NCI-H1092 (cell line): ENCODE data around the gene FAM180A.
"Not testable (repeated sequence)": the region's sequence is repeated elsewhere in the genome, so short reads cannot be mapped to it uniquely, and the experiment has no call there.

ENCODE experiments used
- DNase-seq: peaks from one replicate; lab custom pipeline; 2025; lab: John Stamatoyannopoulos, UW

The FAM180A gene

DNA sequence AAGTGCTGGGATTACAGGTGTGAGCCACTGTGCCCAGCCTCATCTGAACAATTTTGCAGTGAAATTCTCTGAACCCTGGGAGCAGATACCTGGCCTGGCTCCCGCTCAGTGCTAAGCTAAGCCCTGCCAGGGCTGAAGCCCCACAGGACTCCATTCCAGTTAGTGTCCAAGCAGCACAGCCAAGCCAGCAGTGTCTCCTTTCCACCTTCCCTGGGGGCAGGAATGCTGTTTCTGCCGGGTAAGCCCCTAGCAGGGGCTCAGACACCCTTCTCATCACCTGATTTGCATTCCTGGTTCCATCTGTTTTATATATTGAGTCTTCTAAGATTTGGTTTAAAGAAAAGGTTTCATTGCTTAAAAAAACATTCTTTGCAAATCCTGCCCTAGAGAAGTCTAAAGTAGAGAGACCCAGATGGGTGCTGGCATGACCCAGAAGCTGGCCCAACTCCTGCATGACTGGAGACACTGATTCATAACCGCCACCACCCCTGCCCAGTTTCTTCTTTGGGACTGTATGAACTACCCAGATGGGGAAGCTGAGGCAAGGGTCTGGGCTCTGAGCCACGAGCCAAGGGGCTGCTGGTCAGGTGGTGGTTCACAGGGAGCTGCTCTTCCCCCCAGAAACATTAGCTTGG is 34.7 kb downstream of the FAM180A start:
- DNase-seq: no peak

DNA sequence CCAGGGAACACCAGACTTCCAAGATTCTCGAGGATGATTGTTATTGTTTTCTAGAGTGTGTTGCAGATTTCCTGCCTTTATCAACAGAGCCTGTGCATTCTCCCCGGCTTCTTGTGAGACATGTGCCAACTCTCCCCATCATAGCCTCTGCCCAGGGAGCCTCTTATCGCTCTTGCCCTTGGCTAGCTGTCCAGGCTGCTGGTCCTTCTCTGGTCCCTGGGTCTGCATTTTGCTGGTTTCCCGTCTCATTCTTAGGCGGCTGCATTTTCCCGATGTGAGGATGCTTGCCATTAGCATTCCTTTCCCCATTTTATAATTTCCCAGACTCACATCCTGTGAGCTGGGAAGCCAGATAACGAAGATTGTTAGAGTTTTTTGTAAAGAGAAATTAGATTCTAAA is 35.8 kb downstream of the FAM180A start:
- no peak for DNase-seq

DNA sequence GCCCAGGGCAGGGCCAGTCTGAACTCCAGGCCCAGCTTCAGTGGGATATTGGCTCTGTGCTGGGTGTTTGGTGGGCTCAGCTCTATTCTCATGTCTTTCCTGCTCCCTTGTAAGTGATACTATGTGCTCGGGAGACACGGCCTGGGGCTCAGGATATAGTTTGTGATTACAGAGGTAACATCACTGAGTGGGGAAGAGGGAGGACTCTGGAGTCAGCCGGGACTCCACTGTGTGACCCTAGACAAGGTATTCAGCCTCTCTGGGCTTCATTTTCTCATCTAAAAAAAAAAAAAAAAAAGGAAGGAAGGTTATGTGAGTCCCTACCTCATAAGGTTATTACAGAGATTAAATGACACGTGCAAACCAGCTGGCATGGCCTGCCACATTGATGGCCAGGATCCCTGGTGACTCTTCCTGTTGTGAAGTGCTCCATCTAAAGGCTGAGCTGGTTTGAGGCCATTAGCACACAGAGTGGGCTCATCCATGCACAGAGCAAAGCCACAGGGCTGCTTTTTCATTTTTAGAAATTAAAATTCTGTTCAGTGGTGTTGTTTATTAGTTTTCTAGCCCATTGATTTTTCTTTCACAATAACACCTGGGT is 36.3 kb downstream of the FAM180A start:
- peak; percentile 17 for DNase-seq

DNA sequence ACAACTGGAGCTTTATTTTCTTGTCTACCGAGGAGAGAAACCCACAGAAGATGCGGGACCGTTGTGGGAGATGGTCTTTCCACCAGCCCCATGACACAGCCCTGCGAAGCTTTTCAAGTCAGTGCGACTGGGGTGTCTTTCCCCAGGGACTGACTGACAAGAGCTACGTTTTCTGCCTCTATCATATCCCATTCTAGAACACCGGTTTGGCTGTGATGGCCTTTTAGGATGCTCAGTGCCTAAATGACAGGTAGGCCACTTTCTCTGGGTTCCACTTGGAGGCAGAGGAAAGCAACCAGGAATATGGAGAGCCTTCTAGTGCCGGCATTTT is 37.5 kb downstream of the FAM180A start:
- DNase-seq: no peak

DNA sequence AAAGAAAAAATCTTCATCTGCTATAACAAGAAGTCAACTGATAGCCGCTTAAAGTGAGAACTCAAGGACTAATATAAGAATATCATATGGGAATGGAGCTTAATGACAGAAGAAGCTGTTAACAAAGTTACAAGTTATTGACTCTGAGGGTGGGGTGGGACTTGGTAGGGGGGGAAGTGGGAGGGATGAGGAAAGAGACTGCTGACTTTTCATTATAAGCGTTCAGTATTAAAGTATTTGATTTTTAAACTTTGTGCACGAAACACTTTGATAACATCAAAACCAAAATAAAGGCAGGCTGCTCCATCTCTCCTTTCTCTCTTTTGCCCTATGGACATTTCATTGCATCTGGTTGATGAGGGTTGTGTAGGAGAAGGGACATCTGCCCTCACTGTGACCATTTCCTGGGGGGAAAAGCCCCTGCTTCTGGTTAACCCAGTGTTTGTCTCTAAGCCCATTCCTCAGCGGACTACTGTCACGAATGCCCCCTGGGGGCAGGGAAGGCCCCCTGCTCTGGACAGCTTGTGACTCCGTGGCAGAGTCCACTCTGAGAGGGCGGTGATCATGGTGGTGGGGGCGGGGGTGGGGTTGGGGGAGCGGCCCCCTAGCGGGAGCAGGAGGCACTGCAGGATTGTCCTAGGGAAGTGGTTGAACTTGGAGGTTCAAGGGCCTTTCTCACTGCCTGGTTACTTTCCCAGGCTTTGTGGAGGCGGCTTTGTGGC is 38.0 kb downstream of the FAM180A start:
- DNase-seq: no peak

DNA sequence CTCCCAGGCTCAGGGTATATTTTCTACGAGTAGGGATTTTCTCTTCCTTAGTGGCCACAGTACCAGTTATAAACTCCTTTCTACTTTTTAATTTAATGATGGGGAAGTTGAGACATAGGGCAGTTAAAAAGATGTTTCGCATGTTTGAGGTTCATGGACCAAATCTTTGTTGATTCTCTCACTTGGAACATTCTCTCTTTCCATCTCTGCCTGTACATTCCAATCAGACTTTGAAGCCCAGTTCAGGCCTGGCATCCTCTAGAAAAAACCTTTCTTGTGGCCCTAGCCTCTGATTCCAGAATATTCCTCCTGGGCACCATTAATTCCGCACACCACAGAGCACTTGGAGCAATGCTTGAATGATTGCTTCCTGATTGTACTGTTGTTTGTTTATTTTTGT is 39.1 kb downstream of the FAM180A start:
- DNase-seq: no peak

DNA sequence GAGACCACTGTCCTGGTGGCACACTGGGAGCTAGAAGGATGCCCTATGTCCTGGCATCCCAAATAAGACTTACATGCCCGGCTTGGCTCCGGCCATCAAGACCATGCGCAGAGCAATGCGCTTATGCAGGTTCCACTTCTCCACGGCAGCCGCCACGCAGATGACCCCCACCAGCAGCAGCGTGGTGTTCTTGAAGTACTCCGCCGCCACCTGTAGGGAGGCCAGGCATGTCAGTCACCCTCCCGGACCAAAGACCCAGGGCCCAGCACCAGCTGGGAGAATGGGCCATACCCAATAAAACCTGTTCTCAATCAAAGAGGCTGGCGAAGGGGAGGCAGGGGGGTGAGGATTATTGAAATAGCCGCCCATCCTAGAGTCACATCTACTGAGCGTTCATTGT is 40.6 kb downstream of the FAM180A start:
- DNase-seq: no peak

DNA sequence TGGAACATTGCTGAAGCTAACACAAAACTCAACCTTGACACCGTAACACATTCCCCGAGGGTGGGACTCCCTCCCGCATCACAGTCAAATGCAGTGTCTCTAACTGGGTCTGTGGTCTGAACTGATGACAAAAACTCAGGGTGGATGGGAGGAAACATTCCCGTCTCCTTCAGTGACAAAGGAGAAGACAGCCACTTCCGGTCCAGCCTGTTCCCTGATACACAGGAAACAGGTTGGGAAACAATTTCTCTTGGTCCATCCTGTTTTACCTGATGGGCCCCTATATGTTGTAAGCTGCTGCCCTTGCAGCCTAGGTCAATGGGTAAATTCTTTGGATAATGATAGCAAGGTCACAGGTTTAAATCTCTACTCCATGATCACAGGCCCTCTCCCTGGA is 41.0 kb downstream of the FAM180A start:
- no peak for DNase-seq

DNA sequence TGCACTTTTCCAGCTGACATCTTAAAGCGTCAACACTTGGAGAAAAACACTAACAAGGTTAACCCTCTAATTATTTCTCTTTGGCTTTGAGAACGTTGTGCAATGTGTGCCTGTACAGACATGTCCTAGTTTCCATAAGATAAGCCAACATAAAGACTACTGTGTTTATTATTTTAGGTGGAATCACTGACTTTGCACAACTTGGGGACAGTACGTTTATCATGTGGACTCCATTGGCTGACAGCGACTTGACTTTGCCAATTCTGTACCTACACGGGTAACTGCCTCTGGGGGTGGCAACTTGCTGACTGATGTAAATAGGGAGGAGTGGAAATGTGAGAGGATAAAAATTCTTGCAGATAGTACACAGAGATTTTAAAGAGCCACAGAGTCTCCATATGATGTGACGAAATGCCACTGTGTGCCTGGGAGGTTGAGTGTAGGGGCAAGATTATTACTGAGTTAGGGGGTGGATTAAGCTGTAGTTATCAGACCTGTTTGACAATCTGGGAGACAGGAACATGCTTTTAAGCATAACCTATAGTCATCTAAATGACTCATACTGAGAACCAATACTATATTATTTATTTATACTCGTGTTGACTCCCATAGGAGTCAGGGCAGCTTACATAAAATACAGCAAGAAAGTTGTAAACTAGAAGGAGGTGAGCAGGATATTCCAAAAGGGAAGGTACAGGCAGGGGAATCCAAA is 41.6 kb downstream of the FAM180A start:
- DNase-seq: no peak

DNA sequence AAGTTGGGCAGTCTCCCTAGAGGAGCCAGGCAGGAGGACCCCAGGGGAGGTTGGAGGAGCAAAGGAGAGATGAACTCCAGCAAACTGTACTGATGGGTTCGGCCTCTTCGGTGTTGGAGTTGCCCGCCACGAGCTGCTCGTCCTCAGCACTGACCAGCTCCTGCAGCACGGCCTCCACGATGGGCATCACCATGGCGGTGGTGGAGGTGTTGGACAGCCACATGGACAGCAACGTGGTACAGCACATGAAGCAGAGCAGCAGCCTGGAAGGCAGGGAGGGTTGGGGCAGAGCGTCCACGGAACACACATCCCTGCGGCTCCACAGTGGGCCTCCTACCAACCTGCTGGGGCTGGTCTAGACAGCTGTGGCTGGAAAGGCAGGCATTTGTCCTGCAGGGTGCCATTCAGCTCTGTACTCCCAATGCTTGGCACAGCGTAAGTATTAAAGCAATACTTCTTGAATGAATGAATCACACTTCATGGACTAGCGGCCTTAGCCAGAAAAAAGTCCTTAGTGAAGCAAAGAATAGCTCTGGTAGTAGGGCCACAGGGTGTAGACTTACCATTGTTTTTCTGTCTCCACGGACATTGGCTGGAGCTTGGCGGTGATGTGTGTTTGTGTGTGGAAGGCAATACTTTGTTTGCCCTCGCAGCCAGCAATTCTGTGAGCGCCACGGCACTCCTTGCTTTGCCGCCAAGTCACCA is 42.4 kb downstream of the FAM180A start:
- no peak for DNase-seq

DNA sequence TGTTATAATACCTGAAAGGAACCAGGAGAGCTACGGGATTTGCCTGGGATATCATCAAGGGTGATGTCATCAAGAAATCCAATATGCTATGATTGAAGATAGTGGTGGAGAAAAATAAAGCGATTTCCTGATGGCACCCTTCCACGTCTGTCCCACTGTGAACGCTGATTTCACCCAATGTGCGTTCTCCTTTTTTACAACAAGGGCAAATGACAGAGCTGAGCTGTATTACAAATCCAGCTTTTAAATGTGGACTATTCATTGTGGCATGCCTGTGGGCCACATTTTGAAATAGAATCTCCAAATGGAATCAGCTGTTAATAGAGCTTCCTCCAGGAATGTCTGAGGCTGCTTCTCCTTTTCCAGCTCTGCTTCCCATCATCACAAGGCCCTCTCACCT is 43.9 kb downstream of the FAM180A start:
- DNase-seq: no peak

DNA sequence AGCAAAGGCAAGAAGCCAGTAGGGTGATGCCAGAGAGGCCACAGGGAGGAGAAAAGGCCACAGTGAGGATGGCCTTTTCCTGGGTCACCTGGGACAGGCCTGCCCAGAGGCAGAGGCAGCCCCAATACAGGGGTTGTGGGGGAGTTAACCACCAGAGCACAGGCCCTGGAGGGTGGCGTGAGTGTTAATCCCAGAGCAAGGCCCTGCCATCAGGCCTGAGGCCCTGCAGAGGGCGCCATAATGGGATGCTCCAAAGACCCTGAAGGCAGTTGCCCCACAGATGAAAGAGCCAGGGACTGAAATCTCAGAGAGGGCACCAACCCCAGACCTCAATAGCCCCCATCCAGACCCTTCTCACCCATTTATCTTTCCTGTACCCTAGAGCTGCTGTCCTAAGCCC is 44.5 kb downstream of the FAM180A start:
- no peak for DNase-seq

DNA sequence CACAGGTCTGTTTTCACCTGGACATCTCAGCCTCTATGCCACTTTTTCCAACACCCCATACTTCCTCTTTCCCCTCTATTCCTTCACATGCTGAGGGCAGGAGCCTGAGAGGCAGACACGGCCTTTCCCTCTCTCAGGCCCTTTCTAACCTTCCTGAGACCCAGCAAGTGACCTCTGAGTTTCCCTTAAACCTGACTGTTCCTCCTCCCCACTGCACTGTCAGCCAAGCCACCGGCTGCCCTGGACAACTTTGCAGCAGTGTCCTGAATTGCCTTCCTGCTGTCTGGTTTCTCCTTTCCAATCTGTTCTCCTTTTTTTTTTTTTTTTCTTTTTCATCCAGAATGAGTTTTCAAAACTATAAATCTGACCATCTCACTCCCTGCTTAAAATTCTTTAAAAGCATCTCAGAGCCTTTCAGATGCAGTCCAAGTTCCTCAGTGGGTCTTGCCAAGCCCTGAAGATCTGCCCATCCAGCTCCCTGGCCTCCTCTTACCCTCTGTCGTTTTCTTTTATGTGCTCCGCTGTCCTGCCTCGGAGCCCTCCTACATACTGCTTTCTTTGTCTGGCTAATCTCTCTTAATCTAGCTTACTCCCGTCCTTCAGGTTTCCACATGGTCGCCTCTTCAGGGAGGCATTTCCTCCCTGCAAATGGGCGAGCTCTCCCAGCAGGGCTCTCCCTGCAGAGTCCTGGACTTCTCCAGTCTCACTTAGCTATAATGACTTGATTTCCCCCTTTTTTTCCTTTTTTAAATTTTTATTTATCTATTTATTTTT is 51.1 kb downstream of the FAM180A start:
- no peak for DNase-seq

DNA sequence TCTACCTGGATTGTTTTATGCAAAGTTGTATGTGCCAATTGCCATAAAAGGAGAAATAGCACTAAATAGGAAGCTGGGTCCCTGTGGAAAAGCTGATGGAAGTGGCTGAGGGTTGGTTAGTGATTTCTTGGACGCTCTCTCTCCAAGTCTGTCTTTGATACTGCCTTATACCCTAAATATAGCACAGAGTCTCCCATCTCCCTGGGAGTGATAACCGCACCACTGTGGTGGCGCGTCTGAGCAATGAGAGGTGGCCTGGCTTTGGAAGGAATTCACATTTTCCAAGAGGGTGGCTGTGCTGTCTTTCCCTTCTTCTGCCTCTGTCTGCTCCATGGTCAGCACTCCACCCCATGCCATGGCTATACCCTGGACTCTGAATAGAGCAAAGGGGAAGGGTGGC is 55.1 kb downstream of the FAM180A start:
- no peak for DNase-seq

DNA sequence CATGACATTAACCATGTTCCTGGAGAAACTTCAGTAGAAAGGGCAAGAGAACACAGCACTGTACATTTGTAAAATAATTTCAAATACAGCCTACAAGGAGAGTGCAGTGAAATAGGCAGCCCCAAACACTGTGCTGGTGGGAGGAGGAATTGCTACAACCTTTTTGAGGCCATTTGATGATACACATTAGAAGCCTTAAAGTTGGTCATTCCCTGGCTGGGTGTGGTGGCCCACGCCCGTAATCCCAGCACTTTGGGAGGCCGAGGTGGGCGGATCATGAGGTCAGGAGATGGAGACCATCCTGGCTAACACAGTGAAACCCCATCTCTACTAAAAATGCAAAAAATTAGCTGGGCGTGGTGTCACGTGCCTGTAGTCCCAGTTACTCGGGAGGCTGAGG is 56.0 kb downstream of the FAM180A start:
- not testable (repeated sequence) for DNase-seq

DNA sequence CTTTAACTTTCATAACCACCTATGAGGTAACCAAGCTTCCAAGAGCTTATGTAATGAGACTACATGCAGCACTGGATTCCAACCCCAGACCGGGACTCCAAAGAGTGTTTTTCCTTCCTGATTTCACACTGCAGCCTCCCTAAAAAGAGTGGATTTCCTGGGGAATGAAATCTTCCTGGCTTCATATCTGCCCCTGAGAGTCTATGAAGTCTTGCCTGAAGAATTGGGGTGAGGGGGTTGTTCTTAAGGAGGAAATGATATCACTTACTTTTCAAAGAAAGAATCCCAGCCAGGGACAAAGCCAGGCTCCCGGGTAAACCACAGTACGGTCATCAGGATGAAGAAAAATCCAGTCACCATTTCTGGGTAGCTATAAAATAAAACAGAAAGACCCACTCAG is 56.6 kb downstream of the FAM180A start:
- DNase-seq: no peak

DNA sequence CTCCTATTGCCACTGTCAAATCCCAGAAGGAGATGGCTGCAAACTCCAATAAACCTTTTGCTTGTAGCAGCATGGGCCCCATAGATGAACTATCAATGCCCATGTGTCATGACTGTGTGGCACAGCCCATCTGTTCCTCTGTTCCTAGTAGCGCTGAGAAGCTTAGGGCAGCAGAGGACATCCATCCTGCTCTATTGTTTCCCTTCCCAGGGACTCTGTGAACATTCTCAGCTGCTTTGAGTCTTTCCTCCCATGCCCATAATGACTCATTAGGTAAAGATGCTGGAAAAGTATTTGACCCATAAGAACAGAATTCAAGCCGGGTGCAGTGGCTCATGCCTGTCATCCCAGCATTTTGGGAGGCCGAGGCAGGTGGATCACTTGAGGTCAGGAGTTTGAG is 58.0 kb downstream of the FAM180A start:
- DNase-seq: no peak

DNA sequence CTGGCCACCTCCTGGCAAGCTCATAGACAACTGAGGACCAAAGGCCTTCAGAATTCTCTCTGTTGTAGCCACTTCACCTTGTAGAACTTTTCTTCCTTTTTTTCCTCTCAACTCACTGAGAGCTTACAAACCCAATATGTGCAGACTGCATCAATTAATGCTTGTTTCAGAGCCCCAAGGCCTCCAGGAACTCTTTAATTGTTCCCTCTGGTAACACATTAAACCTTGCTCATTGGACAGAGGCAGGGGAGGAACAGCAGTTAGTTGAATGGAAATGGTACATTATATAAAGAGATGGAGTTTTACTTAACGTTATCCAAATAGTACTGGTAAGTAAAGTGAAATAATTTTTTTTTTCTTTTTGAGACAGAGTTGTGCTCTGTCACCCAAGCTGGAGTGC is 61.1 kb downstream of the FAM180A start:
- DNase-seq: no peak

DNA sequence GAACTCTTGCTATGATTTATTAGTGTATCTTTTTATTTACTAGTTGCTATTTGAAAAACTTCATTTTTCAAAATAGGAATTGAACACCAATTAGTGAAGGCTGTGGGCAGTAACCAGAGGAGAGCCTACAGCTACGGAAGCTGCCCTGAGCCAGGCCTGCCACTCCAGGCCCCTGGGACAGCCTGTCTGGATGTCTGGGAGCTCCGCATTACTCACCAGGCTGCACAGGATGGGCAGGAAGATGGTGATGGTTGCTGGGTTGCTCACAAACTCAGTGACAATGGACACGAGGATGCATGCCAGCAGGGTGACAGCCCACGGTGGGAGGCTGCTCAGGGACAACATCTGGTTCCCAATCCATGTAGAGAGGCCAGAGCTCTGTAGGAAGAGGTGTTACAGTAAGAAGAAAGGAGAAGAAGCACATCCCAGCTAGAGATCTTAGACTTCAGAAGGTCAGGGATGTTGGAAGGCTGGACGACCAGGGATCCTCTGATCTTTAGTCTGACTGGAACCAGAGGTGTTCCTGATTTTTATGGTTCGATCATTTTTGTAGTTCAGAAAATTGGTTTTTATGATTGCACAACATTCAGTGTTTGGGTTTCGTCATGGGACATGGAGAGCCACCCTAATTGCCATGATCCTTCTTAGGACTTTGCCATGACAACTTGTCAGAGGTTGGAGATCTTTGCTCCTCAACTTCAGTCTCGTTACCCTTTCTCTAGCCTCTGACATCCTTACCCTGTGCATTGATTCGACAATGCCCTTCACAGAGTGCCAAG is 63.1 kb downstream of the FAM180A start:
- no peak for DNase-seq

DNA sequence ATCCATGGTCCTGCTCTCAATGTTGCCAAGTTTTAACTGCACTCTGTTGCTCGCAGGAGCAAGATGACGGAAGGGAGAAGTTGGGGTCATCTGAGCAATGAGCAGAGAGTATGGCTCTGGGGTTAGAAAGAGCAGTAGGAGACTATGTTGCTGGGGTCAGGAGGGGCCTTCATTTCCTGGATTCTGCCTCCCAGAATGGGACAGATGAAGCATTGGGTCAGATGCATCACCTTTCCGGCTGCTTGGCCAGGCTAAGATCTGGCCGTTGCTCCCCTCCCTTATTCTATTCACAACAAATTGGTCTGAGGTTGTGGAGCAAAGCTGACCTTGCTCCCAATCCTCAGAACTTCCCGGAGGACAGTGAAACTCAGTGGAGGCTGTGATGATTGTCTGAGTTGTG is 63.9 kb downstream of the FAM180A start:
- no peak for DNase-seq

DNA sequence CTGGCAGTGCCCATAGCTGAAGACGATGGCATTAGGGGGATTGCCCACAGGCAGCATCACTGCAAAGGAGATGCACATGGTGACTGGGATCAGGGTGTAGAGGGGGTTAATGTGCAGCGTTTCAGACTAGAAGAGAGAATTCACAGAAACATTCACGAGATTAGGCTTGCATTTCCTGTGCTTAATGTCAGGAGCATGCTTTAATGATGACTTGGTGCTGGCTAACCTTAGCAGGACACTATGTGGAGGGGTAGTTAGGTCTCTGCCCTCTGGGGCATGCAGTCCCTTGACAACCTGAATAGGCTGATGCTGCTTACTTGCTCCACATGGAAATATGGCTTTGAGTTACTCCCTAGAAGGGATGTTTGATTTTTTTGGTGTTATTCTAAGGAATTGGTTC is 64.5 kb downstream of the FAM180A start:
- no peak for DNase-seq
